HCT116 (cell line): Measurements from ENCODE around the gene NEK9. TPM values are rescaled to one million over a fixed set of nuclear protein-coding genes. Genes with fewer than 3 reads are reported as not detected.

Experiments
- ATAC-seq: fragments of 200-7000 bp; cut with Tn5 transposase; 2 replicates; pipeline ENCODE4 v1.9.1; 2020; ENCODE audit warnings: mild to moderate bottlenecking, moderate library complexity
- BruUV-seq: library from RNA; stranded (reverse); fragments of 400-500 nt; replicated peaks from 2 replicates; lab custom pipeline; 2021; lab: Mats Ljungman, UMichigan
- CTCF ChIA-PET: fragments of 300-600 bp; sonication (Branson Sonifier 250); formaldehyde crosslinking; loops from one replicate; lab custom pipeline; 2021; ENCODE audit warnings: antibody characterized with exemption; lab: Charles Lee
- POLR2A ChIA-PET: fragments of 300-600, 350-600 bp; sonication (Branson Sonifier 250); formaldehyde crosslinking; loops from one replicate; lab custom pipeline; 2021; ENCODE audit warnings: antibody characterized with exemption; lab: Charles Lee
- RAD21 ChIA-PET, 2 experiments: fragments of 300-600 bp; sonication (Branson Sonifier 250); formaldehyde crosslinking; loops; one replicate each; lab custom pipeline; 2023; ENCODE audit warnings: low total read pairs in 2 of 2; ENCODE audit not compliant: uncharacterized antibody in 2 of 2, unreplicated experiment in 2 of 2, low non-redundant PET in 1 of 2; lab: Charles Lee
- DNase-seq: peaks from one replicate; pipeline ENCODE4 v3.0.0-alpha.2; 2010; ENCODE audit warnings: low read depth, low spot score
- H2AFZ ChIP-seq: fragments of 200-600 bp; shearing (Covaris generic), sonication (generic); 2 replicates; pipeline ENCODE4 v1.6.1; 2017; ENCODE audit warnings: low read depth, mixed run types, mixed read lengths, antibody characterized with exemption, low read length; ENCODE audit not compliant: poor library complexity, severe bottlenecking
- H3K27ac ChIP-seq: 2 replicates; pipeline ENCODE4 v1.5.1; 2012; ENCODE audit warnings: low read depth, low read length
- H3K27me3 ChIP-seq: fragments of 200-600 bp; sonication (generic); 2 replicates; pipeline ENCODE4 v1.6.1; 2016; ENCODE audit warnings: mixed run types, low read length, mixed read lengths; ENCODE audit not compliant: insufficient read depth
- H3K36me3 ChIP-seq, 2 experiments: fragments of 200-500 bp in 1 of 2; fragments of 200-600 bp in 1 of 2; sonication (Bioruptor generic) in 1 of 2; sonication (generic) in 1 of 2; 2 replicates each; pipeline versions ENCODE4 v1.5.1 to v1.6.1; 2014 to 2016; ENCODE audit warnings: low read length in 2 of 2, inconsistent platforms in 1 of 2, mixed read lengths in 1 of 2, mixed run types in 1 of 2; ENCODE audit not compliant: insufficient read depth in 2 of 2, control insufficient read depth in 1 of 2
- H3K4me1 ChIP-seq, 2 experiments: fragments of 200-600 bp in 1 of 2; sonication (generic) in 1 of 2; 2 replicates each; pipeline versions ENCODE4 v1.5.1 to v1.6.1; 2012 to 2017; ENCODE audit warnings: low read length in 2 of 2, inconsistent platforms in 1 of 2, mild to moderate bottlenecking in 1 of 2, mixed read lengths in 1 of 2, mixed run types in 1 of 2, moderate library complexity in 1 of 2; ENCODE audit not compliant: insufficient read depth in 2 of 2, control insufficient read depth in 1 of 2
- H3K4me2 ChIP-seq: fragments of 200-600 bp; sonication (generic); 2 replicates; pipeline ENCODE4 v1.6.1; 2017; ENCODE audit warnings: mixed run types, low read length, mixed read lengths
- H3K4me3 ChIP-seq, 2 experiments: fragments of 200-600 bp in 1 of 2; sonication (generic) in 1 of 2; replicated peaks in 1 of 2; 2 replicates each; pipeline ENCODE4 v1.5.1; 2011 to 2016; ENCODE audit warnings: low read length in 2 of 2, control low read depth in 1 of 2, low read depth in 1 of 2, mild to moderate bottlenecking in 1 of 2, mixed read lengths in 1 of 2, mixed run types in 1 of 2
- H3K79me2 ChIP-seq: fragments of 200-600 bp; sonication (generic); 2 replicates; pipeline ENCODE4 v1.6.1; 2017; ENCODE audit warnings: mild to moderate bottlenecking, mixed run types, low read length, moderate library complexity, mixed read lengths; ENCODE audit not compliant: insufficient read depth
- H3K9ac ChIP-seq: fragments of 200-600 bp; sonication (generic); 2 replicates; pipeline ENCODE4 v1.6.1; 2016; ENCODE audit warnings: low read length, mixed read lengths
- H3K9me2 ChIP-seq: fragments of 200-600 bp; sonication (generic), shearing (Covaris generic); 2 replicates; pipeline ENCODE4 v1.6.1; 2017; ENCODE audit warnings: mixed run types, mild to moderate bottlenecking, moderate library complexity; ENCODE audit not compliant: insufficient read depth
- H3K9me3 ChIP-seq, 2 experiments: fragments of 200-500 bp in 1 of 2; fragments of 200-600 bp in 1 of 2; sonication (Bioruptor generic) in 1 of 2; sonication (generic) in 1 of 2; 2 replicates each; pipeline ENCODE4 v1.6.1; 2014 to 2017; ENCODE audit warnings: low read length in 2 of 2, mixed read lengths in 2 of 2, inconsistent platforms in 1 of 2, low read depth in 1 of 2, mild to moderate bottlenecking in 1 of 2, mixed run types in 1 of 2, moderate library complexity in 1 of 2; ENCODE audit not compliant: control insufficient read depth in 1 of 2, insufficient read depth in 1 of 2
- H4K20me1 ChIP-seq: fragments of 200-600 bp; sonication (generic), shearing (Covaris generic); 2 replicates; pipeline ENCODE4 v1.6.1; 2017; ENCODE audit warnings: mixed run types, mild to moderate bottlenecking, moderate library complexity; ENCODE audit not compliant: insufficient read depth
- ATF3 ChIP-seq: IDR thresholded peaks from 2 replicates; pipeline ENCODE4 v1.6.1; 2012
- CEBPB ChIP-seq: IDR thresholded peaks from 2 replicates; pipeline ENCODE4 v1.6.1; 2012; ENCODE audit warnings: low read depth
- EGR1 ChIP-seq: IDR thresholded peaks from 2 replicates; pipeline ENCODE4 v1.6.1; 2012; ENCODE audit warnings: low read depth
- ELF1 ChIP-seq: IDR thresholded peaks from 2 replicates; pipeline ENCODE4 v1.6.1; 2012; ENCODE audit warnings: low read depth, borderline replicate concordance
- EZH2 ChIP-seq: fragments of 200-600 bp; sonication (generic); IDR thresholded peaks from 2 replicates; pipeline ENCODE4 v1.6.1; 2017; ENCODE audit warnings: antibody characterized with exemption, mixed run types
- EZH2phosphoT487 ChIP-seq: fragments of 200-600 bp; IDR thresholded peaks from 2 replicates; pipeline ENCODE4 v1.6.1; 2018; ENCODE audit warnings: antibody characterized with exemption, borderline replicate concordance
- FOSL1 ChIP-seq: IDR thresholded peaks from 2 replicates; pipeline ENCODE4 v1.6.1; 2012; ENCODE audit warnings: low read depth
- REST ChIP-seq: IDR thresholded peaks from 2 replicates; pipeline ENCODE4 v1.6.1; 2012; ENCODE audit warnings: low read depth
- SRF ChIP-seq: IDR thresholded peaks from 2 replicates; pipeline ENCODE4 v1.6.1; 2012; ENCODE audit warnings: low read depth
- ZFX ChIP-seq: fragments of 450-650 bp; IDR thresholded peaks from 2 replicates; pipeline ENCODE4 v1.6.1; 2017
- intact Hi-C: fragments of 100-400 bp; cut with micrococcal nuclease; formaldehyde crosslinking; loops from 2 replicates; pipeline ENCODE4 v1.10.0; 2022
- total RNA-seq: library from RNA; stranded (reverse); gene quantifications from one replicate; pipeline ENCODE4 v1.2.1, GENCODE V29; 2021; ENCODE audit not compliant: unreplicated experiment

The NEK9 gene
- total RNA-seq, 1 experiment from 2014 or later = 64.4 TPM

- POLR2A ChIA-PET = no interaction called here
- H3K9me3 ChIP-seq = no peaks in the 10 kb centered on the region
Observed at GRCh38 chr14:75119056-75119455, 7.8 kb downstream of the NEK9 start.

More at GRCh38 chr14:75119056-75119455, 7.8 kb downstream of the NEK9 start:
- Histone ChIP-seq H3K27me3 (no peaks in the 10 kb centered on the region), H3K27ac (no peak overlapping the region), H3K79me2 (no peaks in the 10 kb centered on the region), H3K36me3 (peaks cover 25 to 26% of the 10 kb centered on the region in 2 experiments), H4K20me1 (no peaks in the 10 kb centered on the region), H3K4me2 (no peak overlapping the region), H3K4me3 (no peak overlapping the region), H3K9ac (no peak overlapping the region), H3K4me1 (peaks cover 4 to 7% of the 10 kb centered on the region in 2 experiments), H2AFZ (no peak overlapping the region), H3K9me2 (no peaks in the 10 kb centered on the region)
- ChIA-PET RAD21 (no interaction called here), CTCF (no interaction called here)
- intact Hi-C loops = no loop called here
- TF ChIP-seq ELF1 = no peak
- TF ChIP-seq EZH2phosphoT487 = no peak
- no peak for TF ChIP-seq EGR1
- TF ChIP-seq SRF = no peak
- TF ChIP-seq CEBPB = no peak
- TF ChIP-seq FOSL1 = no peak
- no peak for TF ChIP-seq EZH2
- no peak for TF ChIP-seq REST
- no peak for TF ChIP-seq ZFX
- TF ChIP-seq ATF3 = no peak
- BruUV-seq = no TSS peak
- ATAC-seq (no peak), DNase-seq (no peak)
